Astrocyte of the spinal cord (primary cell): ENCODE measurements around the gene GPR119.
"Not testable (repeated sequence)": the region's sequence is repeated elsewhere in the genome, so short reads cannot be mapped to it uniquely, and the experiment has no call there.

Source experiments
- DNase-seq: peaks from one replicate; pipeline ENCODE4 v3.0.0; 2011; ENCODE audit warnings: low read depth, low spot score
- H3K4me3 ChIP-seq: 2 replicates; pipeline ENCODE4 v1.5.1; 2011; ENCODE audit warnings: low read depth, mild to moderate bottlenecking, low read length, moderate library complexity
- CTCF ChIP-seq: IDR thresholded peaks from 2 replicates; pipeline ENCODE4 v1.5.1; 2012; ENCODE audit warnings: low read depth, mild to moderate bottlenecking, low read length, inconsistent platforms
- in situ Hi-C: cut with HindIII; loops from 2 replicates; pipeline ENCODE4 v1.10.0; 2017; ENCODE audit warnings: low sequenced_read_pairs

The GPR119 gene

DNA sequence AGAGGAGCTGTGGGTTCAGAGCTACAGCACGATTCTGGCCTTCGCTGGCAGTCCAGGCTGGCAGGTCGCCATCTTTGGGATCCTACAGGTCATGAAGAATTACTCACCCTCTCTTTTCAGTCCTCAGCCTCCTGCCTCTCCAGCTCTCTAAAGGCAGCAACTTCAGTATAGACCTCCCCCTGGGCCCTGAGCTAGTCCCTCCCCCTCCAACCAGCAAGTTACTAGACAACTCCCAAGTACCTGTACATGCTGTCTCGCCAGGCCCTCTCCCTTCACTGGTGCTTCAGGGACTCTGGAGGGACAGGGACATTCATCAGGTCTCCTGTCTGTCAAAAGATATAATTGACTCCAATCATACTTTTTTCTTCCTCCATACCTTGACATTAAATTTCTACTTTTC lies at the start of gene GPR119:
GPR119 (minus strand) TSS at position 155 of the 400 bp plus-strand sequence. CDS start 227 bp downstream, outside the sequence.
- no peak for TF ChIP-seq CTCF
- in situ Hi-C loops, result no loop called here
- H3K4me3 ChIP-seq, result no peak within 1 kb of the TSS
- no peak for DNase-seq

GRCh38 chrX:130429236-130429635 lies 43.8 kb upstream of the GPR119 start:
- in situ Hi-C loops, DNase-seq, H3K4me3 ChIP-seq: not testable (repeated sequence)

GRCh38 chrX:130426531-130426930 lies 41.1 kb upstream of the GPR119 start:
- DNase-seq, result no peak
- in situ Hi-C loops, result no loop called here
- no peak overlapping the region for H3K4me3 ChIP-seq
- no peak for TF ChIP-seq CTCF

GRCh38 chrX:130419263-130419662 lies 33.8 kb upstream of the GPR119 start:
- in situ Hi-C loops, result no loop called here
- H3K4me3 ChIP-seq, result no peak overlapping the region
- no peak for DNase-seq
- no peak for TF ChIP-seq CTCF

- in situ Hi-C loops, result no loop called here
- no peak for DNase-seq
- H3K4me3 ChIP-seq, result no peak overlapping the region
- no peak for TF ChIP-seq CTCF
Measured at GRCh38 chrX:130418740-130419139, 33.3 kb upstream of the GPR119 start.

DNA sequence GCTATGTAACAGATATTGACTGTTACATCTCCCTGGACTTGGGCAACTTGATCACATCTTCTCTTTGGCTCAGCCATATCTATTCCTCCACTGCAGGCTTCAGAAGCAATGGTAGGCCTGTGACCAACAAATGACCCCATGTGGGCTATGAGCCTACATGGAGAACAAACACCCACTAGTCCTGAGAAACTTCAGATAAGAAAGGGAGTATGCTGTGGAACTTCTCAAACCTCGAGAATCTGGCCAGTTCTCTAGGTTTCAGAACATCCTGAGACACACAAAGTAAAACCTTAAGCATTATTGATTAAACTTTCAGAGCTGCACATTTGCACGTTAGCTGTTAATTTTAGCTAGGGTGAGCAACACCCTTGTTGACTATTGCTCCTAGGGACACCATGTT lies 32.6 kb upstream of the GPR119 start:
- no peak overlapping the region for H3K4me3 ChIP-seq
- TF ChIP-seq CTCF, result no peak
- in situ Hi-C loops, result no loop called here
- DNase-seq, result no peak

GRCh38 chrX:130416785-130417184 lies 31.3 kb upstream of the GPR119 start:
- no peak overlapping the region for H3K4me3 ChIP-seq
- TF ChIP-seq CTCF, result no peak
- in situ Hi-C loops, result no loop called here
- DNase-seq, result no peak
